Lung (tissue), 12 donors: ENCODE measurements around the gene RNF182. TPM values are rescaled to one million over a fixed set of nuclear protein-coding genes. Genes with fewer than 3 reads are reported as not detected.
"Not testable (repeated sequence)": the region's sequence is repeated elsewhere in the genome, so short reads cannot be mapped to it uniquely, and the experiment has no call there.

ENCODE experiments used
- ATAC-seq: fragments of 200-7000 bp; cut with Tn5 transposase; one replicate; pipeline ENCODE4 v1.9.1; 2020; ENCODE audit warnings: moderate number of reproducible peaks; ENCODE audit not compliant: insufficient read depth, low FRiP score
- DNase-seq, 3 donors: peaks; one replicate each; pipeline ENCODE4 v3.0.0-alpha.2; 2013 to 2017
- H3K27ac ChIP-seq, 2 donors: one replicate each; pipeline ENCODE4 v1.5.1; 2013; ENCODE audit warnings: mild to moderate bottlenecking in 2 of 2, moderate library complexity in 2 of 2, control low read depth in 1 of 2, inconsistent platforms in 1 of 2, low read depth in 1 of 2, low read length in 1 of 2
- H3K27me3 ChIP-seq, 3 donors: one replicate each; pipeline ENCODE4 v1.5.1; 2013; ENCODE audit warnings: low read length in 2 of 3; ENCODE audit not compliant: control insufficient read depth in 3 of 3, insufficient read depth in 3 of 3
- H3K36me3 ChIP-seq, 4 donors: one replicate each; pipeline ENCODE4 v1.5.1; 2013; ENCODE audit warnings: low read length in 4 of 4, mild to moderate bottlenecking in 1 of 4, moderate library complexity in 1 of 4; ENCODE audit not compliant: control insufficient read depth in 4 of 4, insufficient read depth in 4 of 4
- H3K4me1 ChIP-seq, 5 donors: one replicate each; pipeline ENCODE4 v1.5.1; 2013; ENCODE audit warnings: low read length in 5 of 5, mild to moderate bottlenecking in 2 of 5, moderate library complexity in 1 of 5; ENCODE audit not compliant: control insufficient read depth in 5 of 5, insufficient read depth in 5 of 5
- H3K4me3 ChIP-seq: one replicate; pipeline ENCODE4 v1.5.1; 2013; ENCODE audit warnings: mild to moderate bottlenecking, control low read depth, moderate library complexity
- H3K9ac ChIP-seq, 2 donors: one replicate each; pipeline ENCODE4 v1.5.1; 2013; ENCODE audit warnings: low read length in 2 of 2, control low read depth in 1 of 2; ENCODE audit not compliant: insufficient read depth in 1 of 2
- H3K9me3 ChIP-seq, 4 donors: one replicate each; pipeline ENCODE4 v1.5.1; 2013; ENCODE audit warnings: low read length in 3 of 4, mild to moderate bottlenecking in 1 of 4, moderate library complexity in 1 of 4; ENCODE audit not compliant: control insufficient read depth in 4 of 4, insufficient read depth in 3 of 4
- CTCF ChIP-seq: IDR thresholded peaks from 2 replicates; pipeline ENCODE4 v1.5.1; 2012; ENCODE audit warnings: mild to moderate bottlenecking; ENCODE audit errors: control extremely low read depth, extremely low read depth
- whole genome bisulfite sequencing, 2 donors: extraction: QIAGEN DNeasy Blood & Tissue Kit; methylation state at CpG; one replicate each; pipeline ENCODE4 v1.1.7; 2013; 5-methylcytosine and 5-hydroxymethylcytosine counted together
- polyA plus RNA-seq, 2 donors: library from polyadenylated mRNA; stranded (reverse); fragments of 200-250 nt; gene quantifications; one replicate each; pipeline ENCODE4 v1.2.1, GENCODE V29; 2013
- total RNA-seq, 2 donors: library from RNA; depleted of rRNA in 1 of 2; stranded (reverse); fragments of >200 nt in 1 of 2; gene quantifications; one replicate each; pipeline ENCODE4 v1.2.1, GENCODE V29; 2014 to 2021
- donor health status: control.
- donor health status: control.
- donor health status: Bipolar disorder and iron deficiency.
- donor health status: healthy.
- donor health status: DM: yes; HTN: yes; CAD: no.

Gene RNF182
- total and polyA plus RNA-seq, 4 donors: 0.90 to 5.0 (median 1.8) TPM

GRCh38 chr6:13935190-13935880, 10.6 kb downstream of the RNF182 start:
- Histone ChIP-seq H3K36me3 (no peaks in the 10 kb centered on the region), H3K27me3 (no peaks in the 10 kb centered on the region), H3K9me3 (no peaks in the 10 kb centered on the region), H3K27ac (no peak overlapping the region), H3K9ac (no peak overlapping the region), H3K4me3 (no peak overlapping the region), H3K4me1 (no peaks in the 10 kb centered on the region)
- DNase-seq: no peak
- ATAC-seq: no peak
- TF ChIP-seq CTCF: no peak
- WGBS, 2 donors: 96% methylated on average over 3 of the region's 3 CpGs

- not testable (repeated sequence) for H3K27ac ChIP-seq, H3K9me3 ChIP-seq, H3K4me1 ChIP-seq, H3K27me3 ChIP-seq, H3K4me3 ChIP-seq, DNase-seq, H3K36me3 ChIP-seq, ATAC-seq, H3K9ac ChIP-seq
- 81 to 90% methylated on average over 3 of the region's 3 CpGs for WGBS, 2 donors
Measured at GRCh38 chr6:13935881-13936261, 11.1 kb downstream of the RNF182 start.

- H3K9me3 ChIP-seq: peaks cover 0 to 3% (median 0%) of the 10 kb centered on the region in 4 donors
- H3K9ac ChIP-seq: no peak overlapping the region
- no peak for ATAC-seq
- no peak overlapping the region for H3K27ac ChIP-seq
- no peaks in the 10 kb centered on the region for H3K4me1 ChIP-seq
- H3K4me3 ChIP-seq: no peak overlapping the region
- DNase-seq: no peak
- H3K36me3 ChIP-seq: no peaks in the 10 kb centered on the region
- no peaks in the 10 kb centered on the region for H3K27me3 ChIP-seq
- no peak for TF ChIP-seq CTCF
Measured at GRCh38 chr6:13941902-13942301, 17.1 kb downstream of the RNF182 start.

GRCh38 chr6:13943943-13944342, 19.2 kb downstream of the RNF182 start:
- no peak for TF ChIP-seq CTCF
- no peaks in the 10 kb centered on the region for H3K36me3 ChIP-seq
- H3K27ac ChIP-seq: no peak overlapping the region
- H3K27me3 ChIP-seq: no peaks in the 10 kb centered on the region
- ATAC-seq (no peak), DNase-seq (no peak)
- H3K9me3 ChIP-seq: peaks cover 0 to 3% (median 1%) of the 10 kb centered on the region in 4 donors
- no peak overlapping the region for H3K9ac ChIP-seq
- no peak overlapping the region for H3K4me3 ChIP-seq
- no peaks in the 10 kb centered on the region for H3K4me1 ChIP-seq
